K562 (cell line): ENCODE results near the gene ELF2. TPM values are rescaled to one million over a fixed set of nuclear protein-coding genes. Genes with fewer than 3 reads are reported as not detected.

Experiments
- BCLAF1 ChIP-seq, 2 experiments: fragments of 450-650 bp in 1 of 2; IDR thresholded peaks; 2 replicates each; pipeline ENCODE4 v1.6.1; 2011 to 2017; ENCODE audit warnings: low read depth in 2 of 2, antibody characterized with exemption in 1 of 2, borderline replicate concordance in 1 of 2, low read length in 1 of 2, mild to moderate bottlenecking in 1 of 2, mixed read lengths in 1 of 2; ENCODE audit not compliant: control insufficient read depth in 1 of 2
- FOSL1 ChIP-seq: fragments of 200-800 bp; sonication (Bioruptor generic); conservative IDR thresholded peaks from 2 replicates; pipeline ENCODE4 v1.6.1; 2016; ENCODE audit warnings: missing genetic modification characterization, missing compliant biosample characterization
- HDAC2 ChIP-seq: fragments of 450-650 bp; IDR thresholded peaks from 2 replicates; pipeline ENCODE4 v1.6.1; 2016; ENCODE audit warnings: mild to moderate bottlenecking
- JUN ChIP-seq, 2 experiments: sonication (generic) in 1 of 2; formaldehyde crosslinking in 1 of 2; IDR thresholded peaks; 2 replicates each; pipeline versions ENCODE4 v1.6.1 to v1.8.0; 2012 to 2022; ENCODE audit warnings: borderline replicate concordance in 2 of 2, mild to moderate bottlenecking in 2 of 2, improper control_type of control experiment in 1 of 2, low read depth in 1 of 2, low read length in 1 of 2, missing genetic modification reagents in 1 of 2
- KDM1A ChIP-seq, 2 experiments: fragments of 450-650 bp; IDR thresholded peaks; 2 replicates each; pipeline ENCODE4 v1.6.1; 2016; ENCODE audit warnings: mild to moderate bottlenecking in 2 of 2
- LARP7 ChIP-seq: fragments of 450-650 bp; IDR thresholded peaks from 2 replicates; pipeline ENCODE4 v1.6.1; 2016
- NFIC ChIP-seq: fragments of 450-650 bp; IDR thresholded peaks from 2 replicates; pipeline ENCODE4 v1.6.1; 2017; ENCODE audit warnings: mild to moderate bottlenecking, inconsistent platforms
- PRPF4 ChIP-seq: fragments of 200-400 bp; formaldehyde crosslinking; IDR thresholded peaks from one replicate; pipeline ENCODE4 v1.6.1; 2017; ENCODE audit warnings: low read length, low read depth, mild to moderate bottlenecking; ENCODE audit not compliant: insufficient read depth, poor library complexity, severe bottlenecking
- PURB ChIP-seq: sonication (generic); formaldehyde crosslinking; IDR thresholded peaks from 2 replicates; pipeline ENCODE4 v1.9.0; 2021; ENCODE audit warnings: low read depth, mild to moderate bottlenecking, missing genetic modification reagents
- TAF9B ChIP-seq: fragments of 450-650 bp; IDR thresholded peaks from 2 replicates; pipeline ENCODE4 v1.6.1; 2018; ENCODE audit warnings: mild to moderate bottlenecking; ENCODE audit not compliant: partially characterized antibody
- WHSC1 ChIP-seq: IDR thresholded peaks from one replicate; pipeline ENCODE4 v1.6.1; 2012; ENCODE audit warnings: low read length, control low read depth, inconsistent platforms
- ZMIZ1 ChIP-seq, 2 experiments: fragments of 150-350 bp in 1 of 2; IDR thresholded peaks; 2 replicates each; pipeline ENCODE4 v1.6.1; 2012 to 2016; ENCODE audit warnings: low read depth in 2 of 2, low read length in 2 of 2, mild to moderate bottlenecking in 1 of 2, moderate library complexity in 1 of 2
- polyA plus RNA-seq, 8 experiments: library from polyadenylated mRNA; depleted of rRNA in 4 of 8; stranded (reverse) in 5 of 8; unstranded in 3 of 8; fragments of >200 nt; fragmentation: Nextera tagmentation in 2 of 8; fragmentation: Illumina TruSeq in 1 of 8; extraction: Ambion mirVana in 2 of 8; extraction: Trizol in 1 of 8; gene quantifications; 2 replicates each; pipeline versions ENCODE4 v1.2.1 to v1.2.3, GENCODE V29; 2011 to 2014; ENCODE audit warnings: inconsistent platforms in 1 of 8, missing spikeins in 1 of 8
- total RNA-seq, 7 experiments: library from RNA; depleted of rRNA in 6 of 7; stranded (reverse); fragments of >200 nt in 6 of 7; fragmentation: Illumina TruSeq in 2 of 7; extraction: Trizol in 2 of 7; gene quantifications; 2 replicates each; pipeline versions ENCODE4 v1.2.1 to v1.2.3, GENCODE V29; 2011 to 2021; ENCODE audit warnings: low replicate concordance in 1 of 7

ELF2 gene
- total and polyA plus RNA-seq, 9 of the 15 experiments (the other 6 are each of a cell fraction or from before 2014, with no cell fraction given), result 9.4 to 58.7 (median 41.6) TPM

- no peak for TF ChIP-seq BCLAF1 (IDR thresholded peaks at IDR 0.05; ENCODE audit: borderline replicate concordance in 1 of 2, control insufficient read depth in 1 of 2, low read depth in 2 of 2, low read length in 1 of 2)
- TF ChIP-seq PURB (CRISPR knock-in tag), result no peak
- no peak for TF ChIP-seq FOSL1
- no peak for TF ChIP-seq ZMIZ1 (IDR thresholded peaks at IDR 0.05; ENCODE audit: low read depth in 2 of 2, low read length in 2 of 2)
- no peak for TF ChIP-seq LARP7
- TF ChIP-seq WHSC1, result no peak
- TF ChIP-seq HDAC2, result no peak; the same call in 1 of the 2 replicates
- no peak for TF ChIP-seq TAF9B
- no peak for TF ChIP-seq PRPF4
- no peak for TF ChIP-seq KDM1A (IDR thresholded peaks at IDR 0.05)
- TF ChIP-seq NFIC, result no peak
- no peak for TF ChIP-seq JUN (IDR thresholded peaks at IDR 0.05; ENCODE audit: borderline replicate concordance, low read depth, low read length)
- TF ChIP-seq JUN (CRISPR knock-in tag; IDR thresholded peaks at IDR 0.05; ENCODE audit: borderline replicate concordance), result no peak
Observed at GRCh38 chr4:139208404-139208945, 31.5 kb upstream of the ELF2 start (continued).
